ENCODE results near the gene GPR151.

GPR151 gene

DNA sequence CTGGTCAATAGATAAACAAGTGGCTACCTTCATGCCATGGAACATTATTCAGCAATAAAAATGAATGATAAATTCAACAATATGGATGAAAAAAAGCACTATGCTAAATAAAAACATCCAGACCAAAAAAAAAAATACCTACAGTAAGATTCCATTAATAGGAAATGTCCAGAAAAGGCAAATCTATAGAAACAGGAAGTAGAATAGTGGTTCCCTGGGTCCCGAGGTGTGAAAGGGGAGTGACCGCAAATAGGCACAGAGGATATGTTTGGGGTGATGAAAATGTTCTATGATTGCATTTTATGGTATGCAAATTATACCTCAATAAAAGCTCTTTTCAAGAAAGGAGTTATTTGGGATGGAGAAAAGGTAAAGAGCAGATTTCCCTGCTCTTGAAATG lies 3.6 kb upstream of the GPR151 start:
- DNase-seq, result no peak

DNA sequence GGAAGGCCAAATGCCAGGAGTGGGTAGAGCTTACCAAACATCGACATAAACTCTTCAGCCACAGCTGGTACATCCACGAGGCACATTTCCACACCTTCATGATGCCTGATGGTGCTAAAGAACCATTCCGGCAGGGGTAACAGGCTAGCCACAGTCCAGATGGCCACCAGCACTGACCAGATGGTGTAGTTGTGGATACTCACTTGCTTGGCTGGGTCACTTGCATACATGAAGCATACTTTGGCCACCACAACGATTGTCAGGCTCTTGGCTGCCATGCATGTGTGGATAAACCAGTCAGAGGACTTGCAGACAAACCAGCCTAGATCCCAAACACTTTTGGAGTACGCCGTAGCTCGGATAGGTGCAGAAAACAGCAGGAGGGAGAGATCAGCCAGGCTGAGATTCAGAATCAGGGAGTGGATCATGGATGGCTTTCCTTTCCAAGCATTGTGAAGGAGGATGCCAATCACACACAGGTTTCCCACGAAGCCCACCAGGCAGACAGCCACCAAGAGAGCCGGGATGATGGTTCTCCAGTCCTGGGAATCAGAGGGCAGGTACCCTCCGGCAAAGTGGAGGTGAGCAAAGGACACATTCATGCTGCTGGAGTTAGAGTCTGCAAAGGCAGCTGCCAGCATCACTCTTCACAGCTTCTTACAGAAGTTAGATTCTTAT lies 378 bp downstream of the GPR151 start:
- no peak for DNase-seq

DNA sequence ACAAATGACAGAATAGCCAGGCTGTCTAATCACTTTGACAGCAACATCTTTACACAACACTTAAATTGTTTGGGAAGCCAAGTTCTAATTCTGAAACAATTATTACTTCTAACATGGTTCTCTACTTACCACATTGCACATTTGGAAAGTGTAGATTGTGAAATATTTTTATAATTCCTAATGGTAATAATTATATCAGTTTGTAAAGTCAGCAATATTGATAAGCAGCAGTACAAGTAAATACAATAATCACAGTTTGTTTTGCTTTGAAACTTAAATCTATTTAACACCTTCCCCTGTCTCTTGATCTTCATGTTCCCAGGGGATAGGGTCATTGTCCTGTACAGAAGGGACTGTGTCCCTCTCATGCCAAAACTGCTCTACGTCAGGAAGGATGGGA lies 1.4 kb downstream of the GPR151 start:
- no peak for DNase-seq

DNA sequence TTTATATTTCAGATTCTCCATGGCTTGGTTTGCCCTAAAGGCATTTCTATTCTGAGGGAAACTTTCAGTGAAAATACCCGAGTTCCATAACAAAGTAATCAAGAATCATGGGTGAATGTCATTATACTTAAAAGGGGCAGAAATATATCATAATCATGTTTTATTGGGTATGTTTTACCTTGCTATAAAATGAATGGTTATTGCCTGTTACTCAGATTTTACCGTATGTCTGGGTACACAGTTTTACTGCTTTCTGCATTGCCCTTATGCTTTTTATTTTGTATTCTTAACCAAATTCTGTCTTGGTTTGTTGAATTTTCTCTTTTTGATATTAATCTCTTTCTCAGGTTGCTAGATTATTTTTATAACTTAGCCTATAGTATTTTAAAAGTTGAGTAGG lies 2.5 kb downstream of the GPR151 start:
- DNase-seq, result no peak

DNA sequence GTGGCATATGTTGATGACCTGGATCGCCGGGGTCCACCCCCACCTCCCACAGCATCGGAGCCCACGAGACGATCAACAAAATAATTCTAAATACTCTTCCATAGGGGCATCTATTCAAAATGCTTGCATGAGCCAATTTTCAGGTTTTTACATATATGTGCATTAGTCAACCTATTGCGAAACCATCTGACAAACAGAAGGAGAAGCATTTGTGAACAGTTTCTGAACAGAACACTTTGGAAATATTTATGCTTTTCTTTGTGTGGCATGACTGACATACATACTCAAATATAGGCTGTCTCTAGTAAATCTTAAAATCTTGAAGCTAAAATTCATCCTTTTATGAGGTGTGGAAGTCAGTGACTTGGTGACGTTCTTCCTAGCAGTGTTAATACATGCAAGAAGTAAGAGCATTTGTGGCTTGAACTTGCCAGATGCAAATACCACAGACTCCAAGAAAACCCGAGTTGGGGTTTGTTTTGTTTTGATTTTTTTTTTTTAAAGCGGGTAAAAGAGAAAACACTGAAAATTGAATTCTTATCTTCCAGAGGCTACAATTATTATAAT lies 5.3 kb downstream of the GPR151 start:
- no peak for DNase-seq

DNA sequence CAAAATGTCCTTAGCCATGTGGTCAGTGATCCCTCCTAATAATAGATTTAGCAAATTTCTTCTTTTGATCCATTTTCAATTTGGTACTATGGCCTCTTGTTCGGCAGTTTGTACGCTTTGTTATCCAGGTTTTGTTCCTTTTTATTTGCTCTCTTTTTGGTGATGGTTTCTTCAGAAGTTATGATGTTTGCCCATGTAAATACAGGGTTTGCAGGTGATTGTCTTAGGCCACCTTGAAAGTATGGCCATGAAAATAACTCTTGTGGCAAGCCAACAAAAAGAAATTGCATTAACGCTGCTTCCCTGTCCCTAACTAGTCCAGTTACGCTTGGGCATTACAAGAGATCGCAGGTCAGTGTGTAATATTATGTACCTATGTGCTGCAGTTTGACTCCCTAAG lies 8.6 kb downstream of the GPR151 start:
- DNase-seq, result no peak

DNA sequence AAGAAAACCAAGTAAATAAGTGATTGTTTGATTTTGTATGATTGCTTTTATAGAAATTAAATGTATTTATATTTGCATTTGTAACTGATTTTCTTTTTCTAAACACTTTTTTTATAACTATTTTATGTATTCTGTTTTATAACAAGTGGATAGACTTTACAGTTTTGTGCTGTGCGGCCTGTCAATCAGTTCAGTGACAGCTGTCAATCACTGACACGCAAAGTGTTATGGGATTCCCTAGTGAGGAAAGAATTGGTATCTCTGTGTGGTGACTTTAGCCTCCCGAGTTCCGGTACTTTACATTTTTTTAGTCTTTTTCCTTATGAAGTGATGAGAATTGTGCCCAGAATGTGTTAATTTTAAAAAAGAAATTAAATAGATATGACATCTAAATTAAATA lies 16.3 kb downstream of the GPR151 start:
- no peak for DNase-seq

DNA sequence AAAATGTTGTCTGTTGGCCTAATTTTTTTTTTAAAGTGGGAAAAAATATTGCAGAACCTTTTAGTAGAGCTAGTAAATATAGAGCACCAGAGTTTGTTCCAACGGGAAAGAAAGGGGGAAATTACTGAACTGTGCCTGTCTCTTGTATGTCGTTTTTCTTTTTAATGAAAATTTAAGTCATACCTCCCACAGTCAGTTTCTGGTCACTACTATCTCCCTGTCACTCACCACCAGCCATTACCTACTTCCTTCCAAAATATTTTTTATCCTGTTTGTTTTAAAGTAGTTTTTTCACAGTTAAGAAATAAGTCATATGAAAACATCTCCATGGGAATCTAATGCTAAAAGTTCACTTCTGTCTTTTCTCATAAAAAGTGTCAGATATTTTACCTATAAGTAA lies 21.3 kb downstream of the GPR151 start:
- no peak for DNase-seq

DNA sequence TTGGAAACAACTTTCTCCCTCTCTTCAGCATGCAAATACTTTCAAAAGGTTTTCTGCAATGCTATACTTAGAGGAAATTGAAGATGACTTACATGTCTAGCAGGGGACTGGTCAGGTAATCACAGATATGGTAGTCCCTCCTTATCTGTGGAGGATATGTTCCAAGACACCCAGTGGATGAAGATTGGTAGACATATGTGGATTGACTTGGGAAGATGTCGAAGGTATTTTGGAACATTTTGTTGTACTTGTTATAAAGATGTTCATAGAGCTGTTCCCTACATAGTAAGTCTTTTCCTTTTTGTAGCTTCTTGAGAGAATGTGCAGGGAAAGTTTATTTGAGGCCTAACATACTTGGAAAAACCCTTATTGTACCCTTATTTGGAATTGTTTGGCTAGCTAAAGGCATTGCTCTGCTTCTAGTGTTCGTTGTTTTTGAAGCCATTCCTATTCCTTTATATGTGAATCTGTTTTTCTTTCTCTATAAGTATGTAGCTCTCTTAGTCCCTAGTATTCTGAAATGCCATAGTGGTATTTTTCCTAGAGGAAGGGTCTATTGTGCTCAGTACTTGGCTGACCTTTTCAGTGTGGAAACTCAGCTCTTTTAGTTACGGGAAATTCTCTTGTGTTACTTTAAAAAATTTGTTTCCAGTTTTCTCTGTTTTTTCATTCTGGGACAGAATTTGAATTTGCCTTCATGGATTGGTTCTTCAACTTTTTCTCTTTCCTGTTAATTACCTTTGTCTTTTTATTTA lies 25.7 kb downstream of the GPR151 start:
- no peak for DNase-seq

DNA sequence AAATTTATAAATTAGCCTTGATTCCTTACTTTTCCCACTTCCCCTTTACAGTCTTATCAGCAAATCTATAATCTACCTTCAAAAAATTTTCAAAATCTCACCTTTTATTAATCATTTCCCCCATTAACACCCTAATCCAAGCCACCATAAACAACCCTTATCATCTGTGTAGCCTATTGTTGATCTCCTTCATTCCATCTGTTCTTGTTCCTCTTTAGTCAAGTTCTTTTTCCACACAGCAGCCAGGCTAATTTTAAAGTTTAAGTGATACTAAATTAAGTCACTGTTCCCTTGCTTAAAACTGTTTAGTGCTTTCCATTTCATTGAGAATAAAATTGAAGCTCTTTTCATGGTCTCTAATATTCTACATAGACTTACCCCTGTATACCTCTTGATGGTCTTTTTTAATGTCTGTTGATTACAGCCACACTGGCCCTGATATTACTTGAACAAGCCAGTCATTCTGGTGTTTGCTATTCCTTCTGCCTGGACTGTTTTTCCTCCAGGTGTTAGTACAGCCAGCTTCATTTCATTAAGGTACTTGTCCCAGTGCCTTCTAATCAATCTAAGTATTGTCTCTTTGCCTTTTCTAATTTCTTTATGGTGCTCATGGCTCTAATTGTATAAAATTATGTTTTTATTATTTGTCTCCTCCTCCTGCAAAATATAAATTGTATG lies 31.1 kb downstream of the GPR151 start:
- DNase-seq, result no peak

DNA sequence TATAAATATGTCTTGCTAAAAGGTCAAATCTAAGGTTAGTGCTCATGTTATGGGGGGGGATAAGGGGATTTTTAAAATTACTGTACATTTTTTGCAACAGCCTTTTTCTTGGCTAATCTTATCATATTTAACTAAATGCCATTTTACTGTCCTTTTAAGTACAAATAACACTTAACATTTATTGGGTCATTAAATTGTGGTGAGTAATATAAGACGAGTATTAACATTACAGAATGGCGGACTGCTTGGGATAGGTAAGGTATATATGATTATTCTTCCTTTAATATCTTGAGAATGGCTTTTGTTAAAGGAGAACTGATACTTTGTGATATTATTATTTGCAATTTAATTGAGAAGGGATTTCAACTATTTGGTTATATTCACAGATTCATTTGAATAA lies 33.2 kb downstream of the GPR151 start:
- no peak for DNase-seq

DNA sequence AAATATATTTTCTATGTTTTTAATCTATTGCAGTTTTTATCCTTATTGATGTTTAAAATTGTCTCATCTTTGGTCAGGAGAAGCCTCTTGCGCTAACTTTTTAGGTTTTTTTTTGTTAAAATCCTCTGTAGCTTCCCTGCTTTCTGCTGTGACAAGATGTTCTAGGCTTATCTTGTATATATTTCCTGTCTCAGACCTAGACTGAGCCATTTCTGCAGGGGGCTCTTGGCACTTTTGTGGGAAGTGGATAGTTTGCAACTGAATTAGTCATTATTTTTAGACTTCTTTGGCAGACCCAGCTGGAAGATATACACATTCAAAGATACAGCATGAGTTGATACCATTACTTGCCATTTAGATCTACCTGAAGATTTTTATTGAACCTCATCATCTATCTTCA lies 40.1 kb downstream of the GPR151 start:
- DNase-seq, result no peak

DNA sequence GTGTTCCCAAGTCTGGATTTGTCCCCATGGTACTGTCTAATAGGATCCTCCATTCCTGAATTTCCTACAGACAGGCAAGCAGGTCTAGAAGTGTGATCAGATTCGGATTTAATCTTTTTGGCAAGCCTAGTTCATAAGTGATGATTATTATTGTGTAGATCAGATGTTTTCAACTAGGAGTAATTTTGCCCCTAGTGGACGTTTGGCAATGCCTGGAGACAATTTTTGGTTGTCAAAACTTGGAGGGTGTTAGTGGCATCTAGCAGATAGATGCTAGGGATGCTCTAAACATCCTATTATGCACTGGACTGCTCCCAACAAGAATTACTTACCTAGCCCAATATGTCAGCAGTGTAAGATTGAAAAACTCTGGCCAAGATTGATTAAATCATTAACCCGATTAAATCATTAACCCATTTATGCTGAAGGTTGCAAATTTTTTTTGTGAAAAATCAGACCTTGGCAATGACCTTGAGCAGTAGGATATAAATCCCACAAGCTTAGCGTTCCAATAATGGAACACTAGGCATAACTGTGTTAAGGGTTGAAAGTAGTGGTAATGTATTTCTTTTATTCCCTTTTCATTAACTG lies 40.7 kb downstream of the GPR151 start:
- no peak for DNase-seq

DNA sequence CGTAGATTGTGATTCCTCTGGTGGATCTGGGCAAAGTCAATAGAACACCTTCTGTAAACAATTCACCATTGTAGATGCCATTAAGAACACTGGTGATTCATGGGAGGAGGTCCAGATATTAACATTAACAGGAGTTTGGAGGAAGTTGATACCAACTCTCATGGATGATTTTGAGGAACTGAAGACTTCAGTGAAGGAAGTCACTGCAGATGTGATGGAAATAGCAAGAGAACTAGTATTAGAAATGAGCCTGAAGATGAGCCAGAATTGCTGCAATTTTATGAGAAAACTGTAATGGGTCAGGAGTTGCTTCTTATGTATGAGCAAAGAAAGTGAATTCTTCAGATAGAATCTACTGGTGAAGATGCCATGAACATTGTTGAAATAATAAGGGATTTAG lies 41.9 kb downstream of the GPR151 start:
- DNase-seq, result no peak

DNA sequence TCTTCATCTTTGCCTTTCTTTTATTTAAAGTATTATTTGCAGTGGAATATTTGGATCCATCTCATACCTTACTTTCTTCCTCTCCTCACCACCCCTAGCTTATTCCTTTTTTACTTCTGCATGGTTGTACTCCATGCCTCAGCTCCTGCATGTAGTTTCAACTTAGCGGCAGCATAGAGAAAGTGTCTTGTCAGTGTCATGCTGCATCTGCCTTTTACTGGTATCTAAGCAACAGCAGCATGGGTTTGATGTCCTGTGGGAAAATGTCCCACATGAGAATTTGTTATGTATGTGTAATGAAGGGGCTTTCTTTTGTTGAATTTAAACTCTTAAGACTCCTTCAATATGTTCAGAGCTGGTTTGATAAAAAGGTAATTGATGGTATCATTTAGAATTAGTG lies 48.2 kb downstream of the GPR151 start:
- DNase-seq, result no peak

DNA sequence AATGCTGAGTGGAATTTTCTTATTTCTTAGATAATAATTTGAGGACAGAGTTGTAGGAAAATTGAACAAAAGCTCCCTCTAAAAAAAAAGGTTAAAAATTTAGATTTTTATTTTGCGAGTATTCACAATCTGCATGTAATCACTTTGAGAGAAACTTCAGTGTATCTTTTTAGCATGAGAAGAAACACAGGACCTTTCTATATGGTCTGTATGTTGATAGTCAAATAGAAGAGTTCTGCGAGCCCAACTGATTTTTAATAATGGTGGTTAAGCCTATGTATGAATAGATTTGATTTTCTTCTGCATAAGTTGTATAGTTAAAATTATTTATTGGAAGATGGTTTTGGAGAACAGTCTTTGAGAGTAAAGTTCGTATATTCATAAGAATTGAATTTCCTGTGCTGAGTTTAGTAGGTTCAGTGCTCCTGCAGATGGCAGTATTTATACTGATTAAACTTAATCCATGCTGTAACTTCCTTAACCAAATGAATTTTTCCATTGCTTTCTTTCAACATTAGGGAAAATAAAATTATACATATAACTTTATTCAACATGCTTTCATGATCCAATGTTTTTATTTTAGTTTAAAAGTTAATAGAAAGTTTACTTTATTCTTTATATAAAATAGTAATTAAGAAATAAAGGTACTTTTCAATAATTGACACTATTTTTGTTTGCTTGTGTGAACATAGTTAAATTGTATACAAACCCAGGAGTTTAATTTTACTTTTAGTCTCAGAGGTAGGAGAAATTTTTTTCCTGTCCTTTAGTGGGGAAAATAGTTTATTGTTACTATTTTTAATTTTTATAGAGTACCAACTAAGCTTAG lies 49.3 kb downstream of the GPR151 start:
- peak; percentile 9 for DNase-seq

DNA sequence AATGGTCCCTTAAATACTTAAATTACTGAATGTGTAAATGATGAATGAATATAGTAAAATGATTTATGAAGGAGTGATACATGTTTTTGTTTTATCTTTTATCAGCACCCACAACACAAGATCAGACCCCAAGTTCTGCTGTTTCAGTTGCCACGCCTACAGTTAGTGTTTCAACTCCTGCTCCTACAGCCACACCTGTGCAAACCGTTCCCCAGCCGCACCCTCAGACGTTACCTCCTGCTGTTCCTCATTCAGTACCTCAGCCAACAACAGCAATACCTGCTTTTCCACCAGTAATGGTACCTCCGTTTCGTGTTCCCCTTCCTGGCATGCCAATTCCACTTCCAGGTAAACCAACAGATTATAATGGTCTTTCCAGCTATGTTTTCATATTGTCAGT lies 52.5 kb downstream of the GPR151 start:
- DNase-seq, result no peak
